NB4 (cell line): Measurements from ENCODE around the gene USP37.

Source experiments
- CTCF ChIP-seq: IDR thresholded peaks from one replicate; pipeline ENCODE4 v1.5.1; 2012; ENCODE audit warnings: low read depth, low read length
- MAX ChIP-seq: IDR thresholded peaks from 2 replicates; pipeline ENCODE4 v1.6.1; 2011; ENCODE audit warnings: low read depth, low read length
- MYC ChIP-seq: IDR thresholded peaks from 2 replicates; pipeline ENCODE4 v1.6.1; 2011; ENCODE audit warnings: low read depth, low read length
- POLR2A ChIP-seq: IDR thresholded peaks from 2 replicates; pipeline ENCODE4 v1.6.1; 2011; ENCODE audit warnings: mild to moderate bottlenecking; ENCODE audit not compliant: insufficient read length; ENCODE audit errors: extremely low read depth

DNA sequence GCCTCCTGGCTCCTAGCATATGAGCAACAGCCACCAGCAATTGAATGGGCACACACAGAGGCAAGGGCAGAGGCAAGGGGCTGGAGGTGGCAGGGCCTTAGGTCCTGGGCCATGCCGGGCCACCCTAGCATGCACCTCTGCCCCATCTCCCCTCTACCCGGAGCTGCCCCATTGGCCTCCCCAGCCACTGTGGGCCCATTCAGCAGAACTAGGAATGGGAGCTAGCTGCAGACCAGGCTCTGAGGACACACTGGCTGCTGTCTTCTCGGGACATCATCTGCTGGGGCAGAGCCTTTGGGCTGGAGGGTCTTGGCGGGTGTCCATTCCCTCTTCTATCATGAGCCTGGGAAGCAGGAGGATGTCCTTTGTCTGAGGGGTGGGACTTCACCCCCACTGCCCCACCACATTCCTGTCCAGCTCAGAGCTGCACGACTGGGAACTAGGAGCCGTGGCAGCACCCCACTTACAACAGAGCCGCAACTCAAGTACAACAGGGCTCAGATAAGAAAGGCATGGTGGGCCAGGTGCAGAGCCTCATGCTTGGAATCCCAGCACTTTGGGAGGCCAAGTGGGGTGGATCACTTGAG is 148.4 kb downstream of the USP37 start:
- no peak for TF ChIP-seq CTCF
- no peak for TF ChIP-seq MYC
- no peak for TF ChIP-seq POLR2A
- TF ChIP-seq MAX = no peak
